CD1c-positive myeloid dendritic cell (primary cell): ENCODE measurements around the gene BACH2.
"Not testable (repeated sequence)": the region's sequence is repeated elsewhere in the genome, so short reads cannot be mapped to it uniquely, and the experiment has no call there.

Experiments
- DNase-seq: peaks from one replicate; pipeline ENCODE4 v3.0.0-alpha.2; 2016; ENCODE audit errors: extremely low spot score

The BACH2 gene

DNA sequence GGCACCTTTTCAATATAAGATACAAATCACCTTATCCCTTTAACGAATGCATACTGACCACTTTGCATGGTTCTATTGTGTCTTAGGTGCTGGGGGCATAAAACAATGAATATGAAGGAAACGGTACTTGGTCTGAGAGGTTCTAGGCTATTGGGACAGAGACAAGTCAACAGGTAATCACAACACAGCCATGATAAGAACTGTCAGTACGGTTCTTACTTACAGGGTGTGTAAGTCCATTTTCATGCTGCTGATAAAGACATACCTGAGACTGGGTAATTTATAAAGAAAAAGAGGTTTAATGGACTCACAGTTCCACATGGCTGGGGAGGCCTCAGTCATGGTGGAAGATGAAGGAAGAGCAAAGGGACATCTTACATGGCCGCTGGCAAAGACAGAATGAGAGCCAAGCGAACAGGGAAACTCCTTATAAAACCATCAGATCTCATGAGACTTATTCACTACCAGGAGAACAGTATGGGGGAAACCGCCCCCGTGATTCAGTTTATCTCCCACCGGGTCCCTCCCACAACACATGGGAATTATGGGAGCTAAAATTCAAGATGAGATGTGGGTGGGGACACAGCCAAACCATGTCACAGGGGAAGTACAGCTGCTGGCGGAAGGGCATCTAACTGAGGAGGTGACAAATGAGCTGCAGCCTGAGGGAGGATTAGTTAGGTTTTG is 325.2 kb downstream of the BACH2 start:
- not testable (repeated sequence) for DNase-seq

DNA sequence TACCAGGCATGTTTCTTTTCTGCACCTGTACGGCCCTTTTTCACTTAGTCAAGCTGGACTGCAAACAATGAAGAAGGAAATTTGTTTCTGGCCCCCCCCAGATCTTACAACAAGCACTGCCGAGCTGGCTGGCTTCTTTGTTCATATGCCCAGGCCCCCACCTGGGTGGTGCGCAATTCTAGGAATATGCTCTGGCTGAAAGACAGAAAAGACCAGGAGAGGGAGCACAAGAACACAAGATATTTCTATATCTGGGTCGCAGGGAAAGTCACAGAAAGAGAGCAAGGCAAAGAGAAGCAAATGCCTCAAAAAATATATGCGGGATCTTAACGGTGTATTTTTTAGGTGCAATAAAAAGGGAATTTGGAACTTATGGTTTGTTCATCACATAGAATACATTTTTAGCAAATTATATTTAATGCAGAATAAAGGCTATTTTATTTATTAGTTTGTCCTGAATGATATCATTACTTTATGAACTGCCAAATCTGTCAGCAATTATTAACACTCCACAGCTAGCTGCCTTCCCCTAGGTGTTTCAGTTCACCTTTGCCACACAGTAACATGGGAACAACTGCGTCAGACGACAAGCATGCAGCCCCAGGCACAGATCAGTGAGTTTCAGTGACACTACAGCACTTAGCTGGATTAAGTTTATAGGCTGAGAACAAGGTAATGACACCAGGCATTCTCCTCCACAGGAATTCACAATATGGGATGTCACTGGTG is 325.9 kb downstream of the BACH2 start:
- DNase-seq: peak; percentile 32

DNA sequence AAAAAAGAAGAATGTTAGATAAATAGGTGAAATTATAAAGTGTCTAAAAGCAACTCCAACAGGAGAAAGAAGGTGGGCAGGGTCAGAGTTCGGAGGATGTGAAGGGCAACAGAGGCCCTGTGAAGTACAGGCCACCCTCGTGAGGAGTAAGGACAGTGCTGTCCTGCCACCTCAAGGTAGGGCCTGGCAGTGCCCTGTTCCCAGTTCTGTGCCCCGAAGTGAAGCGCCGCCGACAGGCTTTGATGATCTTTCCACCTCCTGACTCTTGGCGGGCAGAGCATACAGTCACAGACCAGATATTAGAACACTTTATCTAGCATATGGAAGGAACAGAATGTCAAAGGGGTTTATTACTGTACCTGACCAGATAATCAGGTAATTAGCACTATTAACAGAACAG is 326.6 kb downstream of the BACH2 start:
- DNase-seq: no peak

DNA sequence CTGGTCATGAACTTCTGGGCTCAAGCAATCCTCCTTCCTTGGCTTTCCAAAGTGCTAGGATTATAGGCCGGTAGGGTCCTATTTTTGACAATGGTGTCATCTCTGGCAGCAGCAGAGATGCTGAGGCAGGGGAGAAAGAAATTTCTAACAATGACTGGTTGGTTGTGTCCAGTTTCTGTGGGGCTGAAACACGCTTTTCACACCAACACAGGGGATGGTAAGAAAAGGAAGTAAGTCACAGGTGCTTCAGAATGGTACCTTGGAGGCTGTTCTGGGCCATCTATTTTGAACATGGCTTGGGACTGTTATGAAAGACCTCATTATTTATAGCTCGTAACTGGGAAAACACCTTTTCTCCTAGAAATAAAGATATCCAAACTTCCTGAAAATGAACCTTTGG is 329.7 kb downstream of the BACH2 start:
- no peak for DNase-seq

DNA sequence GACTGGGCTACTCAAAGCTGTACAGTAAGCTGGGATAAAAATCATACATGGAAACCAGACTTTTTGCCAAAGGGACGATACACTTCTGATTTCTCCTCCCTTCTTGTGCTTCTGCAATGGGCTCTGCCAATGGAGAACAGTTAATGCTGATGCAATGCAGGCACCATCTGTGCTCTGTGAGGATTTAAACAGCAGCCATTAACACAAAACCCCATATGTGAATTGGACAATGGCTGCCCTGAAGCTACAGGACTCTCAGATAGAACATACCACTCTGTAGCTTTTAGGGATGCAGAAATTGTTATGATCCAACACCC is 330.5 kb downstream of the BACH2 start:
- no peak for DNase-seq

DNA sequence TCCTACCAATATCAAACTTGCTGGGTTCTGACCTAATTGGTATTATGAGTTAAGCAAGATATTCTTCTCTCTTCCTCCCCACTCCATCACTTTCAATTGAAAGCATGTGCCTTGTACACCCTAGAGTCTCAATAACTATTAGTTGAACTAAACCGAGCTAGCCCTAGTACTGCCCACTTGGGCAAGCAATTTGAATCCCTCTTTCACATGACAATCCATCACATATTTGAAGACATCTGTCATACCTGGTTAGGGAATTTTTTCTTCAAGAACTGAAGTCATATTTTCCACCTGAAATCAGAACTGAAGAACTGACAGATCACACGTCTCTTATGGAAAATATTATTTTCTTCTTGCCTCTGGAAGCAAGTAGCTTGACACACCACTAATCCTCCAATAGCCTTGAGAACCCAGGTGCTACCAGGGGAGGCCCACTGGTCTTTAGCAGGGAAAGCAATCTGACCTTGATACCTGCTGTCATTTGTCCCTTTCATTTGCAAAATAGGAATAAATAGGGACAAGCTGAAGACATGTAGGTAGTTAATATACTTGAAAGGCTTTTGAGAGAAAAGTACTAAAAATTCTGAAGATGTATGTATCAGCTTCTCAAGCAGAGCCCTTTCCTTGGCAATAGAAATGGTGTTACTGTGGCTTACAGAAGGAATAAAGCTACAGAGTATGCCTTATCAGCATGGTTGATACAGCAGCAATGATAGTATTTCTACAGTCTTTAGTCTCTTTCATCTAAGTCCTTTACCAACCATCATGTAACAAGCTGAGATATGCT is 331.0 kb downstream of the BACH2 start:
- no peak for DNase-seq

DNA sequence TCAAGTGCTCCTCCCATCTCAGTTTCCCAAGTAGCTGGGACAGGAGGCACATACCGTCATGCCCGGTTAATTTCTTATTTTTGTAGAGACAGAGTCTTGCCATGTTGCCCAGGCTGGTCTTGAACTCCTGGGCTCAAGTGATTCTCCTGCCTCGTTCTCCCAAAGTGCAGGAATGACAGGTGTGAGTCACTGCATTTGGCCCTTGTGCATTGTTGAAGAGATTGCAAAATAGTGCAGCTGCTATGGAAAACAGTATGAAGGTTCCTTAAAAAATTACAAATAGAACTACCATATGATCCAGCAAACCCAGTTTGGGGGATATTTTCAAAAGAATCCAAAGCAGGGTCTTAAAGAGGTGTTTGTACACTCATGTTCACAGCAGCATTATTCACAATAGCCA is 333.3 kb downstream of the BACH2 start:
- DNase-seq: no peak

DNA sequence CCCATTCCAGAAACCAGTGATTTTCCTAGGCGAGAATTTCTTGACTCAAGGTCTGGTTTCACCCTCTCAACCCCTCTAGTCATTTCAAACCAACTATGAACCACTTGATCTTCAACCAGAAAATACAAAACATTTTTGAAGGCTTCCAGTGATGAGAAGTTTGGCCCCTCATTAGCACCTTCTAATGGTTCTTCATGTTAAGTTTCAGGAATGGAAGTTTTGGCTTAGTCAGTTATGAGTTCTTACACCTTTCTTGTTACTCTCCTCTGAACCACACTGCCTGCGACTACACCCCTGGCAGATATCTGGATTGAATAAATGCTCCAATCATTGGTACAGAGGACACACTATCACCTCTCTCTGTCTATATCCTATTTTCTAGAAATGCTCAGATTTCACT is 335.2 kb downstream of the BACH2 start:
- DNase-seq: no peak

DNA sequence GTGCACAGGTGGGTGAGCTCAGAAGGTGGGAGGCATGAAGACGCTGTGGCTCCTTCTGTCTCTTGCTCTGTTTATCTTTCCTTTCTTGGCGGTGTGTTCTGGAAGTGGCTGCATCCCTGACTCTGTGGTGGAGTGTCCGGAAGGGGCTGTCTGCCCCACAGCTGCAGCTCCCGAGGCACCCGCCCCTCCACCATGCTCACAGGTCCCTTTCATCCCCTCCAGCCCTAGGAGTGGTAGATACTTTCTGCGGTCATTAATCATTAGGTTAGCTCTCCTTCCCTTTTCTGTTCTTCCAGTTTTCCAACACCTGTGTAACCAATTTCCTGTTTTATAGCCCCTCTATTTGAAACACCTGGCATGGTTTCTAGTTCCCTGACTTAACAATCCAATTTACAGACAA is 336.8 kb downstream of the BACH2 start:
- DNase-seq: no peak

DNA sequence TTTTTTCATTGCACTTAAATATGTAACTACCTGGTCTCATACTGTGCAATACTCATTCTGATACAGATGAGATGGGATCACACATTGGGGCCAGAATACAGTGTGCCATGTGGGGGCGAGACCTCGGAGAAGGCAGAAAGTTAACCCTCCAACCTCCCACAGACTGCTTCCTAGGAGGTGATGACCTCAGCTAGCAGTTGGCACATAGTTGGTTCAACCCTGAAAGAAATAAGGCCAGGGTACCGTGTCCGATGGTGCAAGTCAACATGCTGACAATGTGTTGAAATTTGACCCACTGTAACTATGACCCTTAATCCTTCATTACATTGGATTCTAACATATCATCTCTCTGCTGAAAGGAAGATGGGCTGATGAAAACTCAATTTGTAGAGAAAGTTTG is 340.5 kb downstream of the BACH2 start:
- no peak for DNase-seq

DNA sequence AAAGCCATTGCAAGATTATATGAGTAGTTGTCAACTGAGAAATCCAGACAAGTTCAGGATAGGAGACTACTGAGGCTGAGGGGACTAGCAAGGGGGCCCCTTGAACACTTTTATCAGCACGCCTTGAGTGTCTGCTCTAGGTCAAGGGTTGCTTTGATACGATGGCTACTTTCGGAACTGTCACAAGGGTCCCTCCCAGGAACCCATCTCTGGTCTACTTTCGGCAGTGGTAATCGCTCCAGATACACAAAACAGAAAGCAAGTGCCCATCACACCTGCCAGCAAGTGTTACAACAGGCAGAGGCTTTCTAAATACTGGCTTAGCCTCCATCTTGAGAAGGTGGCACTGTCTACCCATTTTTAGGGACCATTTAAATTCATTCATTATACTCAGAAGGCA is 341.3 kb downstream of the BACH2 start:
- DNase-seq: no peak

DNA sequence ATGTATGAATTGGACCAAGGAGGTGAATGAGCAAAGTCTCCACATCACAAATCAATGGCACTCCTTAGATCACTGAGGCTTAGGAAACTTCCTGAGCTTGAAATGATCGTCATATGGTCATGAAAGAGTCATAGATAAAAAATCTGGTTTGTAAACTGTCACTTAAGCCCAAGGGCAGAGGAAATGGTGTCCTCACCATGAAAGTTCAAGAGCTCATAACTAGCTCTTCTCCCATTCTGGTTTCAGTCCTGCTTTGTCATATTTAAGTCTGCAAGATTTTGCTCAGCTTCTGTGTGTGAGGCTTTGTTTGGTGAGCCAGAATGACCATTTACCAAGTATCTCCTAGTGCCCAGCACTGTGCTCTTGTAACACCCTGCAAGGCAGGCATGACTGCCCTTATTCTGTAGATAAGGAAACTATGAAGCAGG is 341.9 kb downstream of the BACH2 start:
- DNase-seq: no peak

DNA sequence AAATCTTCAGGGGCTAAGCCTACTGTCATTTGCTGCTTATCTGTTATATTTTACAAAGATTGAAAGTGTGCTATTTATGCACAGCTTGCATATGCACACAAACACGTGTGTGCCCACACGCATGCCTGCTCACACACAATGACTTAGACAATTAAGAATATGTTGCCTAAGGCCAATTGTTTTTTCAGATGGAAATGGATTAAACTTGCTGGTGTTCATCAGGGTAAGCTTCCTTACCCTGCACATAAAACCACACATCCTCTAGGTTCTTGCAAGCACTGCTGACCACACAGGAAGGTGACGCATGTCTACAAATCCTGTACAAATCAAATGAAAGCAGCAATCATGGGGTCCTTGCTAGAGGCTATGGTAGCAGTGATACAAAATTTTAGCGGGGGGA is 344.0 kb downstream of the BACH2 start:
- DNase-seq: peak; percentile 25

DNA sequence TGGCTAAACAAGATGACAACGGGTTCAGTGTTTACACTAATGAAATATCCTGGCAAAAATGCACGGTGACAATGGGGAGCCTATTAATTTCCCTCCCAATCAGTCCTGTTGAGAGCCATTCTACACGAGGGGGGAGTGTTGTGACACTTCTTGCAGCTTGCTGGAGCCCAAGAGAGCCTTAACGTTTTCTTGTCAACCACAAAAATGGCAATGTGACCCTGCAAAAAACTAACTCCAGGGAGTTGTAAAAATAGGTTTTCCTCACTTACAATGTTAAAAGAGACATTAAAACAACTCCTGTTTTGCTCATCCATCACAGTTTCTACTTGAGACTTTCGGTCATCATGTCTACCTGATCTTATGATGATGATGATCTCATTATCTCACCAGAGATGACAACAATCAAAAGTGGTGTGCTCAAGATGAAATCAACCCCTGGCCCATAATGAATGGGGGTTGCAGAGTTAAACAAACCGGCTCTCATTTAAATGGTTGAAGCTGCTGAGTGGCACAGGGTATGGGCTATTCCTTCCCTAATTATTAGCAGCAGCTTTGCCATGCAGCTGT is 344.5 kb downstream of the BACH2 start:
- DNase-seq: no peak

DNA sequence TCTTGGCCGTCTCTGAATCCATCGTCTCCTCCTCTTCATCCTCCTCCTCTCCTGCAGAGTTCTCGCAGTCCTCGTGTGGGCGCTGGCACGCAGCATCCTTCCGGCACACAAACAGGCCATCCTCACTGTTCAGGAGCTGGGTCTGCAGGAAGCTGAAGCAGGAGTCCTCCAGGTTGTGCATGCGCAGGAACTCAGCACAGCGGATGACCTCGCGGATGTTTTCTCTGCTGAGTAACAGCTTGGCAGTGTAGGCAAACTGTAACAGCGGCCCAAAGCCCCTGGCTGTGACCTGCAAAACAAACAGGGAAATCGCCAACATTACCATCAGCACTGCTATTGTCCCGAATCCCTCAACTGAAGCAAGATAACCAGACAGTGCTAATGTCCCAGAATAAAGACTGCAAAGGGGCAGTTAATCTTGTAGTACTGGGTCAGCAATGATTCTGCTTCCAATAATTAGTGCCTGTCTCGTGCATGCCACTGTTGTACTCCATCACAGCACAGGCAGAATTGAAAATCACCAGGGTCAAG is 345.0 kb downstream of the BACH2 start:
- DNase-seq: no peak

DNA sequence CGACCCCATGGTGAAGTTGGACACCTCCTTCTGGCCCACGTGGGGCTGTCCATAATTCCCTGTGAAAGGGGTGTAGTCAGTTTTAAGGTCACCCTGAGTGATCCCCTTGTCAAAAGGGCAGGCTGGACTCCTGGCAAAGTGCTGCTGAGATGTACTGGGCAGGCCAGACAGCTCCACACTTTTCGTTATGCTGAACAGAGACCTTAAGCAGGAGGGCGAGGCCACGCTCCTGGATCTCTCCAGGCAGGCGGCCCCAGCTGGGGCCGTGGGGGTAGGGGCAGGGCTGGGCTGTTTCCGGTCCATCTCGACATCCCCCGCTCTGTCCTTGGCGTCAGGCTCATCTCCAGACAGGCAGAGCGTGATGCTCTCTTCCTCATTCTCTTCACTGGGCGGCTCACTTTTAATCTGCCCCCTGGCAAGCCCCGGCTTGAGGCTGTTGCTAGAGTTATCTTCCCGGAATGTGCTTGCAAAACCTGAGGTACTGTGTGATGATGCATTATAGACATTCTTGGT is 345.7 kb downstream of the BACH2 start:
- DNase-seq: peak; percentile 6

DNA sequence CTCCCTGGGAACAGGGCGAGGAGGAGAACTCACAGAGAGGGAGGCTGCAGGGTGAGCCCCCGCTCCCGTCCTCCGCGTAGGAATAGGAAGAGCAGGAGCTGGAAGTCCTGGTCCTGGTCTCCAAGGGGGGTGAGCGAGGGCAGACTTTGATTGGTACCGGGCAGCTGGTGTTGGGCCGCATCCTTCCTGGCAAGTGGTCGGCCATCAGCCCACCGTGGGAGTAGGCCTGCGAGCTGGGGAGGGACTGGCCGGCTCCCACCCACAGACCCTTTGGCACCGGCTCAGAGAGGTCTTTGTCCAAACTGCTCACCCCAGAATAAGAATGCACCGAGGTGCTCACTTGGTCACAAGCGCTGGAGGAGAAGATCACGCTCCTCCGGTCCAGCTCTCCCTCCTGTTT is 346.2 kb downstream of the BACH2 start:
- no peak for DNase-seq

DNA sequence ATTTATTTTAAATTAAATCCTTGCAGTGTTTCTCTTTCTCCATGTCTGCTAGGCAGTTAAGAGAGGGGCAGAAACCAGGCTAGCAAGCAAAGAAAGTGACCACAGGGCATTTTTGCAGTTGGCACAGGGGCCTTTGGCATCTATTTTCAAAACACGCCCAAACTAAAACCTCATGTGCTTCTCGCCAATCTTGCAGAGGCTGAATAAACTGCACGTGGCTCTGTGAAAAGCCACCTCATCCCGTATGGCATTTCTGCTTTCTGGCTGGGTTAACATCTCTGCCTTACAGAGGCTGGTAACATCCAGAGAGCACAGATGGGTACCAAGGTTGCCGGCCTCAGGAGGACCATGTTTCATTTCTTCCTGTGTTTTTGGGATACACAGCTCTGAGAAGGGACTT is 347.8 kb downstream of the BACH2 start:
- DNase-seq: no peak

DNA sequence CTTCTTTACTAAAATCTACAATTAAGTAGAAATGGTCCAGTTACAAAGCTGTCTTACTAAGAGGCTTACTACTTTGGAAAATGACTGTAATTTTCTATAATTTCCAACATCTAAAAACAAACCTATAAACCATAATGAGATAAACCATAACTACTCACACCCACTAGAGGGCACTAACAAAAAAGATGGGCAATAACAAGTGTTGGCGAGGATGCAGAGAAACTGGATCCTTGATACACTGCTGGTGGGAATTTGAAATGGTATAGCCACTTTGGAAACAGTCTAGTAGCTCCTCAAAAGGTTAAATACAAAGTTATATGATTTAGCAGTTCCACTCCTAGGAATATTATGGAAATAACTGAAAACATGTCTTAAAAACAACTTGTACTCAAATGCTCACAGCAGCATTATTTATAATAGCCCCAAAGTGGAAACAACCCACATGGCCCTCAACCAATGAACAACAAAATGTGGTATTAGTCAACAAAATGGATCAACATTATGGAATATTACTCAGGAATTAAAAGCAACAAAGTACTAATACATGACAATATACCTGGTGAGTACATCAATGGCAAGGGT is 351.7 kb downstream of the BACH2 start:
- peak; percentile 33 for DNase-seq

DNA sequence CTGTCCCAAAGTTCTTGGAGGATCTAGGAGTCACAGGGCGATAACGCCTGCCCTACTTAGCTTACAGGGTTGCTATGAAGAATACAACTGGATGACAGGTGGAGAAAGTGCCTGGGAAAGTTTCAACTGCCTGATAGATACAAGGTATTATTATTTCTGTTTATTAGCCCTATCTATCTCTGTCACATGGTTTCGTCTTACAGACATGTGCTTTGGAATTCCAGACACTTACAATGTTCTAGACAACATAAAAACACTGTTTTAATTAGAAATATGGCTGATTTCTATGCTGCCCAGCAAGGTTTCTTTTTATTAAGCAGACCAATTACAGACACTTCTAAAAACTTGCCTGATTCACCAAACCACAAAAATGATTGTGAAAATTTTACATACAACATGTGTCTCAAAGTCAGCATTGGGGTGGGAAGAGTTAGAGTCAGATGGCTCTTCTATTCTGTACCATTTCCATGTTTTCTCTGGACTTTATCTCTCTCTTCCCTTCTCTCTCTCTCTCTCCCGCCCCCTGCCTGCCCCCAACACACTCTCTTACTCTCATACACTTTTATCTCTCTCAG is 352.4 kb downstream of the BACH2 start:
- DNase-seq: no peak

DNA sequence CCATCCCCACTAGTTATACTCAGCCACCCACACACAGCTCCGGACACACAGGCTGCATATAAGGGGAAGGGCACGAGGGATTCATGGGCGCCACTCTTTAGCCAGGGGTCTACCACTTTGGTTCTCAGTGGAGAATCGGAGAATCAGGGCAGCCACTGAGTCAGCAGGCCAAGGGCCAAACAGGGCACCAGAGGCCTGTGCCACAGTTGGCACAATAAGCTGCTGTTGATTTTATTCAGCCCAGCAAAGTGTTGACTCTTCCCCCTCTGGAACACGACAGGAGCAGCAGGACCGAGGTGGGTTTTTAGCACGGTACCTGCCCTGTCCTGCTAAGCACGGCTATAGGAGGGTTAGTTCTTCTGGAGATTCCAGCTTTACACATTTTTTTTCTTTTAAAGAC is 354.0 kb downstream of the BACH2 start:
- DNase-seq: no peak
